HG03520 (cell line): ENCODE measurements around the gene SF3B5.
"Not testable (repeated sequence)": the region's sequence is repeated elsewhere in the genome, so short reads cannot be mapped to it uniquely, and the experiment has no call there.

Source experiments
- ATAC-seq: cut with Tn5 transposase; IDR thresholded peaks from one replicate; pipeline ENCODE4 v1.9.1; 2021; ENCODE audit warnings: mild to moderate bottlenecking, moderate library complexity; ENCODE audit not compliant: unreplicated experiment

The SF3B5 gene

DNA sequence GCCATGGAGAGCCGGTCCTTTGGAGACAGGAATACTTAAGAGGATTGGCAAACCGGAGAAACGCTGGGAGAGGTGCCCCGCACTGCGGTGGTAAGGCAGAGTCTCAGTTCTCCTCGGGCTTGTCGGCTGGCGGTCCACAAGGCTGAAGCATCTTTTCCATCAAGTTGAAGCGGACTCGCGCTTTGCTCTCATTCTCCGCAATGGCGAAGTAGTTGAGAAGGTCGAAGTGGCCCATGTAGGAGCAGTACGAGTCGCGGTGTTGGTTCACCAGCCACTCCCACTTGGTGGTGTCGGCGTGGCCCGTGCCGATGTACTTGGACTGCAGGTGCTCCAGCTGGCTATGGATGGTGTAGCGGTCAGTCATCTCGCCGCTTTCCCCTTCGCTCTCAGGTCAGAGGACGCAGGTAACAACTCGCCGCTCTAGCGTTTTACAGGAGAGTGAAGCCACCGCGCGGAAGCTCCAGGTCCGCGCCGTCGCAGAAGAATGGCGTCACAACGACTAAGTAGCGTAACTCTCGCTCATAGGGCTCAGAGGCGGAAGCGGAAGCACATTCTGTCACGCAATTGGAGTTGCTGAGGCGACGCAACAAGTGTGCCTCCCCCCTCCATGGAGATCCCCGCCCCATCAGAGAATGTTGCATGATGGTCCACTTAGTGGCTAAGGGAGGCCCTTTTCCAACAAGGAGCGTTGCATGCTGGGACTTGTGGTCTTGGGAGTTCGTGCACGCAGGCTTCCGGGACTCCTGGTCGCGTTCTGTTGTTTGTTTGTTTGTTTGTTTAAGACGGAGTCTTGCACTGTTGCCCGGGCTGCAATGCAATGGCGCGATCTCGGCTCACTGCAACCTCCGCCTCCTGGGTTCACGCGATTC, at the start of gene SF3B5:
TSS of gene SF3B5 (minus strand) at position 440 of the 869 bp plus-strand sequence. CDS start at position 364, 76 bp downstream.
- peak; percentile 92 for ATAC-seq

DNA sequence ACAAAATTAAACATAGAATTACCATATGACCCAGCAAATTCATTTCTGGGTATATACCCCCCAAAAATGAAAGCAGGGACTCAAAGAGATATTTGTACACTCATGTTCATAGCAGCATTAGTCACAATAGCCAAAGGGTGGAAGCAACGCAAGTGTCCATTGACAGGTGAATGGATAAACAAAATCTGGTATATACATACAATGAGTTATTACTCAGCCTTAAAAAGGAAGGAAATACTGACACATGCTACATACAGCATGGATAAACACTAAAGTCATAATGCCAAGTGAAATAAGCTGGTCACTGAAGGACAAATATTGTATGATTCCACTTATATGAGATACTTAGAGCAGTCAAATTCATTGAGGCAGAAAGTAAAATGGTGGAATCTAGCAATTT, 49.6 kb upstream of the SF3B5 start:
- no peak for ATAC-seq

DNA sequence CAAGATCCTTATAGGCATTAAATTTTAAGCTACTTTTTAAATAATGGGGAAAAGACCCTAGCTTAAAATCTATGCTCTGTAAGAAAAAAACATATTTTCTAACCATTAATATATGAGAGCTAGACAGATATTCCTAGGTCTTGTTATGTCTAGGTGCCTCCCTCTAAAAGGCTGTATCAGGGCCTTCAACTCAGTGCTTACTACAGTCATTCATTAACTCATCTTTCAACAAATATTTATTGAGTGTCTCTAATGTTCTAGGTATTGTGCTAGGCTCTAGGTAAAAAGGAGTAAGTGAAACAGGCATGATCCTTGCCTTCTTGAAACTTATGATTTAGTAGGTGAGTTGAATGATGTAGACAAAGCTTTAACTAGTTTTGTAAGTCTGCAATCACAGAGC, 48.5 kb upstream of the SF3B5 start:
- no peak for ATAC-seq

DNA sequence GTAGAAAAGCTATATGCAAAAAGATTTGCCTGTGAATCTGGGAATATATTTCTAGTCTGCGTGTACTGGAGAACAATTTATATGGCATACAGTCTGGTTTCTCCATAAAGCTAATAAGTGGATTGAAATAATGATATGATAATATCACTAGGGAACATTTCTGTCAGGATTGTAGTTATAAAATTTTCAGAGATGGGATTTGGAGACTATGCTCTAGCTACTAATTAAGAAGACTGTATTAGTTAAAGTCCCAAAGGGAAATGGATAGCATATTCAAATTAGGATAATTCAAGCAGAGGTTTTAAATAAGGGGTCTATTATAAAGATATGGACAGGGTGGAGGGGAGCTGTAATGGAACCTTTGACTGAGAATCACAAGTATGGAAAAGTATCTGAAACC, 47.7 kb upstream of the SF3B5 start:
- no peak for ATAC-seq

DNA sequence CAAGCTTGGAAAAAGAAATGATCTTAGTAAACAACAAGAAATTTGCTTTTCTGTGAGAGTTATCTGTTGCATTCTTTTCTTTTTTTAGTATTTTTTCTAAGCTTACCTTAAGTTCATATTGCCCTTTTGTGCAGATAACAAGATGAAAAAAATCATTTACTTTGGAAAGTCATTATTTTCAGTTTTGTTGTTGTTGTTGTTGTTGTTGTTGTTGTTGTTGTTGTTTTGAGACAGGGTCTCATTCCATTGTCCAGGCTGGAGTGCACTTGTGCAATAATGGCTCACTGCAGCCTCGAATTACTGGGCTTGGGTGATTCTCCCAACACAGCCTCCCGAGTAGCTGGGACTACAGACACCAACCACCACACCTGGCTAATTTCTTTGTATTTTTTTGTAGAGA, 46.1 kb upstream of the SF3B5 start:
- ATAC-seq = no peak

DNA sequence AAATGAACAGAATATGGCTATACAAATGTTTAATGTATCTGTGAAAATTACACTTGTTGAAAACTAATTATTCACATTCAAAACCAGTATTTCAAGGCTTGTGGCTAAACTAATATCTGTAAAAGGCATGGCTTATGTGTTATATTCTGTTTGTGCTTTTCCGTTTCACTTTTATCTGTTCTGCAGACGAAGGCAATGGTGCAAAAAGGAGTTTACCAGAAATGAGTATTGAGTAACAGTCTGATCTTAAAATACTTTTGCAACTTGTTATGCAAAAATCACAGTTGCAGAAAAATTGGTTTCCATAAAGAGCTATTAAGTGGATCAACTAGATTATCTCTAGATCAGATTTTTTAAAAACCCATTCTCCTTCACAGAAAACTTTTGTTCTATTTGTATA, 45.5 kb upstream of the SF3B5 start:
- ATAC-seq = peak; percentile 64

DNA sequence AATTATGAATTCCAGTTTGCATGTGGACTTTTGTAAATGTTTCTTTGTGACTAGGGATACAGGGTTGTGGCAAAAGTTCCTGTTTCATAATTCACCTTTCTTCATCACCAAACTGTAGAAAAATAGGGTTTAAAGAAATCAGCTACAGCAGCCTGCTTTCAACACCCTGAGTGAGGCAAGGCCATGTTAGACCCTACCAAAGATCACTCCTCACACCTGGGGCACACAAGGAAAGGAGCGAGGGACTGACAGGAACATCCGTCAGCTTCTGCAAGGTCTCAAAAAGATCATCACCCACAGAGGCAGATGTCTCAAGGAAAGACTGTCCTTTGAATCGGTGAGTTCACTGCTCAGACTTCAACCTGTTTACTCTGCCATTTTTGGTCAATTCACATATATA, 44.4 kb upstream of the SF3B5 start:
- ATAC-seq = no peak

DNA sequence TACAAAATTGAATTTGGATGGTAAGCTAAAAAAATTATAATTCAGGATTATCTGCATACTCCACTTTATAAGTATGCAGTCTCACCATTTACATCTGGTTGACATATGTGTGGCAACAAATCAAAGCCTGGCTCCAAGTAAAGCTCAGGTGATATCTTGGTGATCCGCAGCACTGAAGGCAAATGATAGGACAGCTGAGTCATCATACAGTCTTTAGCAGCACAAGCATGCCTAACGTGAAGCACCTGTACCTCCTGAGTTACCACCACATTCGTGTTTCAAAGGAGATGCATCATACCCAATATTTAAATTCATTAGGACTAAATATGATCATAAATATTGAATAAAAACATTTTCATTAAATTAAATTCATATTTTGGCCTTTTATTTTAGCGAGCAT, 43.2 kb upstream of the SF3B5 start:
- ATAC-seq = no peak

DNA sequence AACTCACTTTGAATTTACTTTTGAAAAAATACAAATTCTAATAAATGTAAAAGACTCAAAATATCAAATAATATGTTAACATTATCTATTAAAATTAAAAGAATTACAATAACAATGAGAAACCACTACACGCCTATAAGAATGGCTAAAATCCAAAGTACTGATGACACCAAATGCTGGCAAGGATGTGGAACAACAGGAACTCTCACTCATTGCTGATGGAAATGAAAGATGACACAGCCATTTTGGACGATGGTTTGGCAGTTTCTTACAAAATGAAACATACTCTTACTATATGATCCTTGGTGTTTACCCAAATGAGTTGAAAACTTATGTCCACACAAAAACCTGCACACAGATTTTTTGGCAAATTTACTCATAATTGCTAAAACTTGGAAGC, 39.4 kb upstream of the SF3B5 start:
- ATAC-seq = no peak

DNA sequence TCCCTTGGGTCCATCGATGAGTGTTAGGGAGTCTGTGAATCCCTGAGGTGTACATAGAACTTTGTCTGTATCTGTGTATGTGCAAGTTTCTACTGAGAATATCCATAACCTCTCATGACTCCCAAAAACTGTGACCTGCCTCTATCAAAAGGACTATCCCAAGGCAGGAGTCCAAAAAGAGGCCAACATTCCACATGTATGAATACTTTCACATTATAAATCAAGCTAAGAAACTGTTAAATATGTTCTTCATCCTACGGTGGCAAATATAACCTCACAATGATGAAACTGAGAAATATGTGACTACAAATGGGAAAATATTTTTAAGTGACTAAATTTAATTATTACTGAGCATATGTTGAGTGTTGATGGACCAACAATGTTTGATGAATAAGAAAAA, 38.8 kb upstream of the SF3B5 start:
- no peak for ATAC-seq

DNA sequence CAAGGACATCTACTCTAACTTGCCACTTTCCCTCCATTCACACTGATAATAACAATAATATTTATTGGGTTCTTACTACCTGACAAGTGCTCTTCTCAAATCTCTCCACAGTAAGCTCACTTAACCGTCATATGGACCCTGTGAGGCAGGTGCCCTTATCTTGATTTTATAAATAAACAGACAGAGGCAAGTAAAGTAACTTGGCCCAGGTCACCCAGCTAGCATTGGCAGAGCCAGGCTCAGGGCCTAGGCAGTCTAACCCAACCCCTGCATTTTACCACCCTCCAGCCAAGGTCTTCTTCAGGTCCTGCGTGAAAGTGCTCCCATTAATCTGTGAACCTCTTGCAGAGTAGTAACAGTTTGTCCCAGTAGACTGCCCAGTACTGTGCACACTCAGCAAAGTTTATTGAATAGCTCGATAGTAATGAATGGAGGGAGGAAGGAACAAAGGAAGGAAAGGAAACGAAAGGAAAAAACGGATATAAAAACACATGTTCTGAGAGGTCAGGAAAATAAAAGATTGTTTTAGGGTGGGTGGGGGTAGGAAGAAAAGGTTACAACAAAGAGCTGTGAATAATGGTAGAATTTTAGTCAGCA, 38.0 kb upstream of the SF3B5 start:
- ATAC-seq = no peak

DNA sequence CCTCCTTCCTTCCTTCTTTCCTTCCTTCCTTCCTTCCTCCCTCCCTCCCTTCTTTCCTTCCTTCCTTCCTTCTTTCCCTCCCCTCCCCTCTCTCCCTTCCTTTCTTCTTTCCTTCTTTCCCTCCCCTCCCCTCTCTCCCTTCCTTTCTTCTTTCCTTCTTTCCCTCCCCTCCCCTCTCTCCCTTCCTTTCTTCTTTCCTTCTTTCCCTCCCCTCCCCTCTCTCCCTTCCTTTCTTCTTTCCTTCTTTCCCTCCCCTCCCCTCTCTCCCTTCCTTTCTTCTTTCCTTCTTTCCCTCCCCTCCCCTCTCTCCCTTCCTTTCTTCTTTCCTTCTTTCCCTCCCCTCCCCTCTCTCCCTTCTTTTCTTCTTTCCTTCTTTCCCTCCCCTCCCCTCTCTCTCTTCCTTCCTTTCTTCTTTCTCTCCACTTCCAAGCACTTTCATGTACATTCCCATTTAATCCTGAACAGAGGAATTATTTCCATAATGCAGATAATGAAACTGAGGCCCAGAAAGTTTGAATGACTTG, 36.9 kb upstream of the SF3B5 start:
- ATAC-seq = not testable (repeated sequence)

DNA sequence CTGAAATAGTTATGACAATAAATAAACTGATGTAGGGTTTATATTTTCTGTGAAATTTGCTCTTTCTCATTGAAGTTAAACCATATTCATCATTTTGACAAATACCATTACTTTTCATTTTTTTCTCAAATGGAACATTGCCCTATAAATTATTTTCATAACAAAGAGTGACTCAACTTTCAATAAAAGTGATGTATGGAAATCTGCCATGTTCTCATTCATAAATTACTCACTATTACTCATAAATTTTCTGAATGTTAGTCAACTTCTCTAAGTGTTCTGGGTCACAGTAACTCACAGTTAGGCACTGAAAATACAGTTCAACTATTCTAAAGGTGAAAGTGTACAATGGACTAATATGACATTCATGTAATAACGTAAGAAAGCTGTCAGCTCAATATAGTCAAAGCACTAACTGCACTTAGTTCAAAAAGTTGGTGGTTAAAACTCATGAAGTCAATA, 35.9 kb upstream of the SF3B5 start:
- ATAC-seq = no peak

DNA sequence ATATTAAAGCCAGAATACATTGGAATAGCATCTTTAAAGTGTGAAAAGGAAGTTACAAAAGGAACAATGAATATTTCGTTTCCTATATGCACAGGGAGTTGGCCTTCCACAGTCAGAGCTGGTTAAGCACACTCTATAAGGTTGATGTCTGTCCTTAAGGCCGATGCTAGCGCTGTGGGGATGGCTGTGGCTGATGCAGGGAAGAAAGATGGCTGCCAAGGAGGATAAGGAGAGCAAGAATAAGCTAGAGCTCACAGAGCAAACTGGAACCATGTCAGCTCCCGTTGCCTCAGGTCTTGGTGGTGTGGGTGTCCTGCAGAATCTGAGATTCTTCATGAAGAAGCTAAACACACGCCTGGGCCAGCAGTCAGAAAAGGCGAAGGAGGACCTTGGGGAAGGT, 34.1 kb upstream of the SF3B5 start:
- ATAC-seq = no peak

DNA sequence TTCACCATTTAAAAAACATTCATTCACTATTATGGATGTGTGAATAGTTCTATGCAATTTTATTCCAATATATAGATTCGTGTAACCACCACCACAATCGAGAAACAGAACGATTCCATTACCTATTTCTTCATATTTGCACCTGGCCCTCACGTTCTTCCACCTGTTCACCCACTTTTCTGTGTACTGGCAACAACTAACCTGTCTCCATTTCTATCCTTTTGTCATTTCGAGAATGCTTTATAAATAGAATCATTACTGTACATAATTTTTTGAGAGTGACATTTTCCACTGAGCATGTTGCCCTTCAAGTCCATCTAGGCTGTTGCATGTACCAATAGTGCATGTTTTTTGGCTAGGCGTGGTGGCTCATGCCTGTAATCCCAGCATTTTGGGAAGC, 31.7 kb upstream of the SF3B5 start:
- ATAC-seq = peak; percentile 59

DNA sequence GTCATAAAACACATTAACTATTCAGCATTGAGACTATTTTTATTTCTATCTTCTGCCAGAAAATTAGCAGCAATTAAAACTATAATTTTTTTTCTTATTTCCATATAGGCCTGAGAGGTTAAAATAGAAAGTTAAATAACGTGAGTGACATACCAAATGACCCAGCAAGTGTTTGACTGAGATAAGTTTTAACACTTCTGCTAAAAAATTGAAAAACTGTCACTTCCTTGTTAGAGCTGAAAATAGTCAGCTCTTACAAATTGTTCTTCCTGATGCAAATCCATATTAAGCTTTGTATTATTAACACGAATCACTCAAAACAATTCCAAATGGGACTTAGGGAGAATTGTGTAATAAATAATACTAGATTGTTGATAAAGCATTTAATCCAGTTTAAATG, 28.5 kb upstream of the SF3B5 start:
- ATAC-seq = no peak

DNA sequence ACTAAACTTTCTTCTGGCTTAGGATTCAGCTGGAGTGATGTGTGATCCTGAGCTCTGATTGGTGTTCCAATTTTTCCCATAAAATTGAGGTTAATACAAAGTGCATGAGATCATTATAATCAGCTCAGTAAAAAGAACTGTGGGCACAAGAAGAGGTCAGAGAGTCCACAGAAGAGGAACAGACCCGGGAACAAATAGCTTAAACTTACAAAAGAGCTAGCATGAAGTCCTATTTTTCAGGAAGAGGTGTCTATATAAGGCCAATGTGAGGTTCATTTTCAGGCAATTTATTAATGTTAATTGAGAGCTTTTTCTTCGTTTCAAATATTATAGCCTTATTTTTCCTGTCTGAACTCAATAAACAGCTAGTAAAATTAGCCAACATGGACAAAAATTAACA, 28.0 kb upstream of the SF3B5 start:
- ATAC-seq = no peak

DNA sequence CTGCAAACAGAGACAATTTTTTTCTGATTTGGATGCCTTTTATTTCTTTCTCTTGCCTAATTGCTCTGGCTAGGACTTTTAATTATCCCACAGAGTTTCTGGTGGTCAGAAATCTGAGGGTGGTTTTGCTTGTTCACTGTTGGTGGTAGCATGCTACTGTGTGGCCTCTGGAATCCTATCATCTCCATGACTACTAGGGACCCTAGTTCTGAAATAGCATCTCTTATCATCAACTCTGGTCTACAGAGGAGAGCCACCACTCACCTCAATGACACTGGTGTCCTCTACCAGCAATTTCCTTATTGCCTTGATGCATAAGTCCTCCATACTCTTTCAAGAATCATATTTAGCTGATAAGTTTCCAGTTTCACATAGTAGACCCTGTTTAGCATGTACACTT, 27.5 kb upstream of the SF3B5 start:
- ATAC-seq = no peak

DNA sequence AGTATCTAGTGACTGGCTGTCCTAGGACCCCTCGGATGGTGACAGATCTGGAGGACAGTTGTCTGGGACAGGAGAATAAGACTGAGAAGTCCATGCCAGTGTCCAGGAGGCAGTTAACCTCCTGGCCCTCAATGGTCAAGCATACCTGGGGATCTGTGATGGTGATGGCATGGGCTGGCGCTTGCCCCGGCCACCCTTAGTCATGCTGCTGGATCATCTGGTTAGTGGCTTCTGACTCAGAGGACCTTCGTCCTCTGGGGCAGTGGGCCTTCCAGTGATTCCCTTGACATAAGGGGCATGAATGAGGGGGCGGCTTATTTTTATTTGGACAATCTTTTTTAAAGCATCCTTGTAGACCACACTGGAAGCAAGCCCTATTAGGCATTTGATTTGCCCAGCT, 24.0 kb upstream of the SF3B5 start:
- ATAC-seq = no peak

DNA sequence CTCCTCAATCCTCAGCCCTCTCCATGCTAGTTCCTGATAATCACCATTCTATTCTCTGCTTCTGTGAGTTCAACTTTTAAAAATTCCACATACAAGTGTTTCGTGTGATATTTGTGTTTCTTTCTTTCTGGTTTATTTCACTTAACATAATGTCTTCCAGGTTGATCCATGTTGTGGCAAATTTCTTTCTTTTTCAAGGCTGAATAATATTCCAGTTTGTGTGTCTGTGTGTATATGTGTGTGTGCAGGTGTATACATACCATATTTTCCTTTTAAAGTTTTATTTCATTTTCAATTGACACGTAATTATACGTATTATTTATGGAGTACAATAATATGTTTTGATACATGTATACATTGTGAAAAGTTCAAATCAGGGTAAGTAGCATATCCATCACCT, 19.8 kb upstream of the SF3B5 start:
- no peak for ATAC-seq

DNA sequence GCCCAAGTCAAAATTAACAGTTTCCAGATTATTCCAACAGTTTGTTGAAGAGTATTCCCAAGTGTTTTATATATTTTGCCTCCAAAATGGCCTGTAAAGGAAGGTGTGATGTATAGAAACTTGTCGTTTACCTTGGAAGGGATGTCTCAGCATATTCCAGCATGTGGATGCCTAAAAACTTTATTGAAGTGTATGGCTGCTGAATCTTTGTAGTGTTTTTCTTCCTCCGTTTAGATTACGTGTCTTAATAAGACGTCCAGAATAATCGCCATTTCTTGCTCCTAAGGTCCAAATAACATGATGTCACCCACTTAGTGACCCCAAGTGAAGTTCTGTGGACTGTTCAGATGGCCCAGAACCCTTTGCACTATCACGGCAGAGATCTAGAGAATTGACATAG, 18.0 kb upstream of the SF3B5 start:
- no peak for ATAC-seq

DNA sequence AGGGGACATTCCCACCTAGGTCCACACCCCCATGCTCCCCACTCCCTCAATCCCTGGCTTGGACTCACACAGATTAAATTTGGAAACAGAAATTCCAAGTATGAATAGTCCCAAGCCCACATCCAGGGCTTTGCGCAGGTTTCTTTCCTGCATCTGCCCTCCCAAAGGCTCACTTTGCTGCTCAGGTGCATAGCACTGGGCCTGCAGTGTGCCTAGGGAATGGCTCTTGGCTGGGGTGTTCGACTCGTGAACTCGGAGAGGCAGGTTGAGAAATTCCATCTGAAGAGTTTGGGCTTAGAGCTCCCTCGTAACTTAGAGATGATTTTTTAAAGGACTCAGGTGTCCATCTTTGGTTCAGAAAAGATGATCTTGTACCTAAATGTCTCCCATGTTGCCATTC, 14.8 kb upstream of the SF3B5 start:
- no peak for ATAC-seq
